Heart left ventricle (tissue), 13 donors: Measurements from ENCODE around the gene AMELX.

Experiments used
- POLR2A ChIP-seq, 2 donors: fragments of 450-650 bp; IDR thresholded peaks; one replicate each; pipeline ENCODE4 v1.6.1; 2017; ENCODE audit warnings: antibody characterized with exemption in 2 of 2, mild to moderate bottlenecking in 2 of 2, moderate library complexity in 2 of 2
- TF ChIP-seq, protein P1 (sequence below), 12 donors: fragments of 200-600 bp; sonication (generic) in 4 of 12; IDR thresholded peaks; one replicate each; pipeline versions ENCODE4 v1.5.0 to v1.8.0; 2018 to 2022; ENCODE audit warnings: antibody characterized with exemption in 12 of 12, mild to moderate bottlenecking in 5 of 12
- donor health status: ischemic (EF 13 %, LVEDD 7.1; RV severe dilation, severe dysfunction).
- donor health status: DM: no; HTN: yes; CAD: no.
- donor health status: DM: no; HTN: no; CAD: no.
- donor health status: ischemic (EF 25% LVEDD 6.9; RV normal size, moderate dysfunction).
- donor health status: ischemic (EF 25% LVEDD 5.7; RV mildly dilated, moderate dysfunction).
- donor health status: ischemic (EF 35%, LVEDD 5.7; RV mildly dilated, moderate dysfunction).
- donor health status: nonischemic (EF 11% LVEDD 7.7; RV severe dilation, severe dysfunction).
- donor health status: DM: yes; HTN: yes; CAD: no.
- donor health status: PGD.
- donor health status: ischemic (EF 29% LVEDD 5.4; RV normal size, mild dysfunction).
- donor health status: nonischemic (EF 23%, LVEDD 6.1; RV moderate dilation, normal function).

DNA sequence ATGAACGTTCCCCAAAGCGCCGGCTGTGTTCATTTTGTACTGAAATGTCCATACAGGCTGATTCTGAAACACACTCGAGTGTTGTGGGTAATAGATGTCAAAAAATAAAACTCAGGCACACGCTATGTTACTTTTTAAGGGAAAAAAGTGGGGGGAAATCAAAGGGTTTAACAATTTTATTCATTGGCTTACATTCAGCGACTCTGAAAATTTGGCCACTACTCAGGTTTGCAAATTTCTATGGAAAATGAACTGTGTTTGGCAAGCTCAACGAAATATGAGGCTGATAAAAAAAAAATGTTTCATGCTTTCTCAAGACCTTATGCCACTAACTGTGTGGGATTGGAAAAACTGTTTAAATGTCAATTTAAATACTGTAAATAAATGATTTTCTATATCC, 18.5 kb downstream of the AMELX start:
- TF ChIP-seq POLR2A (IDR thresholded peaks at IDR 0.05): no peak
- TF ChIP-seq, protein P1, sequence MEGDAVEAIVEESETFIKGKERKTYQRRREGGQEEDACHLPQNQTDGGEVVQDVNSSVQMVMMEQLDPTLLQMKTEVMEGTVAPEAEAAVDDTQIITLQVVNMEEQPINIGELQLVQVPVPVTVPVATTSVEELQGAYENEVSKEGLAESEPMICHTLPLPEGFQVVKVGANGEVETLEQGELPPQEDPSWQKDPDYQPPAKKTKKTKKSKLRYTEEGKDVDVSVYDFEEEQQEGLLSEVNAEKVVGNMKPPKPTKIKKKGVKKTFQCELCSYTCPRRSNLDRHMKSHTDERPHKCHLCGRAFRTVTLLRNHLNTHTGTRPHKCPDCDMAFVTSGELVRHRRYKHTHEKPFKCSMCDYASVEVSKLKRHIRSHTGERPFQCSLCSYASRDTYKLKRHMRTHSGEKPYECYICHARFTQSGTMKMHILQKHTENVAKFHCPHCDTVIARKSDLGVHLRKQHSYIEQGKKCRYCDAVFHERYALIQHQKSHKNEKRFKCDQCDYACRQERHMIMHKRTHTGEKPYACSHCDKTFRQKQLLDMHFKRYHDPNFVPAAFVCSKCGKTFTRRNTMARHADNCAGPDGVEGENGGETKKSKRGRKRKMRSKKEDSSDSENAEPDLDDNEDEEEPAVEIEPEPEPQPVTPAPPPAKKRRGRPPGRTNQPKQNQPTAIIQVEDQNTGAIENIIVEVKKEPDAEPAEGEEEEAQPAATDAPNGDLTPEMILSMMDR (IDR thresholded peaks at IDR 0.05): no peak
